IgD-negative memory B cell (primary cell): ENCODE data around the gene KRTAP12-4. TPM values are rescaled to one million over a fixed set of nuclear protein-coding genes. Genes with fewer than 3 reads are reported as not detected.
"Not testable (repeated sequence)": the region's sequence is repeated elsewhere in the genome, so short reads cannot be mapped to it uniquely, and the experiment has no call there.

Experiments
- H3K27ac Mint-ChIP-seq, 3 donors: one replicate each; pipeline ENCODE4 v1.8.0; 2020 to 2022; ENCODE audit warnings: mild to moderate bottlenecking in 3 of 3, mixed read lengths in 3 of 3, moderate library complexity in 1 of 3
- H3K27me3 Mint-ChIP-seq: one replicate; pipeline ENCODE4 v1.8.0; 2021; ENCODE audit warnings: mixed read lengths
- H3K36me3 Mint-ChIP-seq: one replicate; pipeline ENCODE4 v1.8.0; 2020; ENCODE audit warnings: mild to moderate bottlenecking, mixed read lengths
- H3K4me1 Mint-ChIP-seq, 3 donors: one replicate each; pipeline ENCODE4 v1.8.0; 2020 to 2022; ENCODE audit warnings: mixed read lengths in 3 of 3, mild to moderate bottlenecking in 1 of 3
- H3K4me3 Mint-ChIP-seq, 4 donors: one replicate each; pipeline ENCODE4 v1.8.0; 2020 to 2022; ENCODE audit warnings: mild to moderate bottlenecking in 4 of 4, mixed read lengths in 4 of 4, moderate library complexity in 3 of 4
- H3K9me3 Mint-ChIP-seq, 3 donors: one replicate each; pipeline ENCODE4 v1.8.0; 2020 to 2021; ENCODE audit warnings: mixed read lengths in 3 of 3, mild to moderate bottlenecking in 1 of 3
- polyA plus RNA-seq: library from polyadenylated mRNA; unstranded; fragments of 300-500 nt; fragmentation: Illumina TruSeq; gene quantifications from one replicate; pipeline ENCODE4 v1.2.3, GENCODE V29; 2021

Gene KRTAP12-4
- polyA plus RNA-seq, 1 donor from 2014 or later: not detected

DNA sequence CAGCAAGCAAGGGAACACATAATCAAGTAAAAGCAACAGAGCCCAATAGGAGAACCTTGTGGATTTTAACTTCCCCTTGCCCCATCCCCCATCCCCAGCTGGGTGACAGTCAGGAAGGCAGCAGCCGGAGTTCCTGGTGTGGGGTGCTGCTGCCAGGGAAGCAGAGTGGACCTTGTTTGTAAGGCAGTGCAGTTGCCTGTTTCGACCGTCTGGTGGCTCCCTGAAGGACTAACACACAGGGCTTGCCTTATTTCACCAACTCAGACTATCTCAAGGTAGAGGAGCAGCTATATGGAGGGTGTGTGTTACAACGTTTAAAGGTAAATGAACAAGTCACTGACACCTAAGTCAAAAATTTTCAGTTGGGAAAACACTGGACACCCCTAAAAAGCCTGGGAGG is 36.0 kb downstream of the KRTAP12-4 start:
- peak overlapping the region; percentile 19 to 85 (median 69) for H3K27ac Mint-ChIP-seq
- H3K9me3 Mint-ChIP-seq: peaks cover 15 to 29% (median 27%) of the 10 kb centered on the region in 3 donors
- peaks cover 11 to 17% (median 17%) of the 10 kb centered on the region in 3 donors for H3K4me1 Mint-ChIP-seq
- H3K36me3 Mint-ChIP-seq: peaks cover 3% of the 10 kb centered on the region
- peaks cover 2% of the 10 kb centered on the region for H3K27me3 Mint-ChIP-seq
- H3K4me3 Mint-ChIP-seq: peak overlapping the region in 2 of 4 donors; percentile 56 to 60

DNA sequence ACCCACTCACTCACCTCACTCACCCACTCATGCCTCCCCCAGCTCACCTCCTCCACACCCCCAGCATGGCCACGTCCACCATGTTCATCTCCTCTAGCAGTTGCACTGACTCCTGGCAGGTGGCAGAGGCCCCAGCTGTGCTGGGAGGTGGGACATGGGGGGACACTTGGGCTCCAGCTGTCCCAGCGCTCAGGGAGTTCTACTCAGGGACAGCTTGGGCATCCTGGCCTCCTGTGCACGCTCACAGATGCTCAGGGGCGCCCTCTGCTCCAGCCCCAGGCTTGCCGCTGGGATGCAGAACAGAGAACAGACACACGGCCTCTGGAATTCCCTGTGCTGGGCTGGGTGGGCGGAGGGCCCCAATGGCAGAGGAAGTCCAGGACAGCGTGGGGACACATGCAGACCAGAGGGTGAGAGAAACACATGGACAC is 37.4 kb downstream of the KRTAP12-4 start:
- H3K27ac Mint-ChIP-seq: peak overlapping the region in 1 of 3 donors; percentile 53
- no peaks in the 10 kb centered on the region for H3K36me3 Mint-ChIP-seq
- peak overlapping the region in 1 of 4 donors; percentile 28 for H3K4me3 Mint-ChIP-seq
- peaks cover 12 to 21% (median 16%) of the 10 kb centered on the region in 3 donors for H3K9me3 Mint-ChIP-seq
- peaks cover 11 to 17% (median 17%) of the 10 kb centered on the region in 3 donors for H3K4me1 Mint-ChIP-seq
- peaks cover 3% of the 10 kb centered on the region for H3K27me3 Mint-ChIP-seq

DNA sequence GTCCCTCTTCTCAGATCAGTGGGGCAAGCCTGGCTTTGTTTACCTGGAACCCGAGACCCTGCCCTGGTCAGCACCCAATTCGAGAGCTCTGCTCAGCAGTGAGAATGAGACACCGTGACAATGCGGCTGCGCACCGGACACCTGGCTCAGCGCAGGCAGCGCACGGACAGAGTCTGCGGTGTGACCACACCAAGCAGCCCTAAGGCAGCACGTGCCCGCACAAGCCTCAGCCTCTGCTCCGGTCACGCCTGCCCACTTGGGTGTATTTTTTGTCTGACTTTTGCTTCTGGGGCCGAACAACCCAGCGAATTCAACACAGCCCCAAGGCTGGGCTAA is 37.9 kb downstream of the KRTAP12-4 start:
- Mint-ChIP-seq H3K4me1 (peaks cover 11 to 17% (median 17%) of the 10 kb centered on the region in 3 donors), H3K36me3 (no peaks in the 10 kb centered on the region), H3K4me3 (no peak overlapping the region), H3K27ac (no peak overlapping the region), H3K9me3 (peaks cover 9 to 21% (median 12%) of the 10 kb centered on the region in 3 donors), H3K27me3 (peaks cover 3% of the 10 kb centered on the region)

DNA sequence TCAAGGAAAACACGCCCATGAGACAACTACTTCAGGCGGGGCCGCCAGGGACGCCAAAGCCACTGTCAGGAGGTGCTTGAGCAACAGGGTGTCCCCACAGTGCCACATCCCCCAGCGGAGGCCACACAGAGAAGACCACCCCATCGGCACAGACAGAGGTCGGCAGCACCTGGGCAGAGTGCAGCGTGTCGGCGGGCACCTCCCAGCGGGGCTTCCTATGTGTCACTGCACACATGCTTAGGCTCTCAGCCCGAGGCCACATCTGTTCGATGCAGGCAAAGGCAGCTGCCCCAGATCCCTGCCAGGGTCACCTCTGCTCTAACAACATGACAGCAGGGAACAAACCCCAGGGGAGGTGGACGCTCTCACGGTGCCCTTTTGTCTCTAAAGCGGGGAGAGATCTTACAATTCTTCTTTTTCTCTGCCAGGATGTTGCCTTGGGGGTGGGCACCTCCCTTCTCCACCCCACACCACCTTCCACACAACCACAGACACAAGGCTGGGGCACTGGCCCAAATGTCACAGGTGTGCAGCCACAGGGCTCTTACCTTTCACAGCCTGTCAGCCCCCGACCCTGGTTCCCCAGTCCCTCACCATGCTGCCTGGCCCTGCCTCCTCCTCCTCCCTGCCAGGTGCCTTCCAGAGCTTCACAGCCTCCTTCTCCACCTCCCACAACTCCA is 38.4 kb downstream of the KRTAP12-4 start:
- peaks cover 9 to 24% (median 18%) of the 10 kb centered on the region in 3 donors for H3K9me3 Mint-ChIP-seq
- H3K4me1 Mint-ChIP-seq: peaks cover 11 to 17% (median 17%) of the 10 kb centered on the region in 3 donors
- no peak overlapping the region for H3K4me3 Mint-ChIP-seq
- no peak overlapping the region for H3K27ac Mint-ChIP-seq
- no peaks in the 10 kb centered on the region for H3K36me3 Mint-ChIP-seq
- peaks cover 3% of the 10 kb centered on the region for H3K27me3 Mint-ChIP-seq

DNA sequence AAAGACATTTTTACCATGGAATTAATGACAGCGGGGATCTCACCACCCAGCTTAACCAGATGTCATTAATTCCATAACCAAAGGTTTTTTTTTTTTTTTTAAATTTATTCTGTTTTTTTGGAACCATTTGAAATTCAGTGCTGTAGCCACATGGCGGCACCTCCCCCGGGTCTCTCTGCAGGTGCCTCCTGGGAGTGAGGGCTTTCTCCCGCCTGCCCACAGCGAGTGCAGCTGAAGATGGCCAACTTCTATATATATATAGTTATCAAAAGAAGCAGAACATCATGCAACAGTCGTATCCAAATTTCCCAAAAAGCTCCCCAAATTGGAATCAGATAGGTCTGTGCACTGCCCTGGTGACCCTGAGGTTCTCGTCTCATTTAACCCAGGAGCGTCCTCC is 39.0 kb downstream of the KRTAP12-4 start:
- Mint-ChIP-seq H3K27ac (no peak overlapping the region), H3K4me1 (peaks cover 11 to 17% (median 15%) of the 10 kb centered on the region in 3 donors), H3K27me3 (peaks cover 3% of the 10 kb centered on the region), H3K9me3 (peaks cover 6 to 24% (median 16%) of the 10 kb centered on the region in 3 donors), H3K4me3 (no peak overlapping the region), H3K36me3 (no peaks in the 10 kb centered on the region)

DNA sequence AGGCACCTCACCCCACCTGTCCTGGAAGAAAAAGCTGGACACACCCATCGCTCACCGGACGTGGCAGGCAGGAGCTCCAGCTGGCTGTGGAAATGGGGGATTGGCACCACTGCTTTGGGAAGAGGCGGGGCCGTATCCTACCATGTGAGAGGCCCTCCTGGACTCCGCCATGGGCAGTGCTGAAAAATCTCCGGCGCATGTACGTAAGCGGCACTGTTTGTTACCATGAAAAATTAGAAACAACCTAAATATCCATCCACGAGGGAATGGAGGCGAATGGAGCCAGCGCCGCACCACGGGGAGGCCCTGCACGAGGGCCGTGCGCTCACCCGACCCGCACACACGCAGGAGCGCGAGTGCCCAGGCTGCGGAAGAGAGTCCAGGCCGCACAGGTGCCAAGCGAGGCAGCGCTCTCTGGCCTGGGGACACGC is 39.5 kb downstream of the KRTAP12-4 start:
- Mint-ChIP-seq H3K36me3 (no peaks in the 10 kb centered on the region), H3K4me1 (peaks cover 11 to 17% (median 15%) of the 10 kb centered on the region in 3 donors), H3K27me3 (peaks cover 3% of the 10 kb centered on the region), H3K9me3 (peaks cover 4 to 21% (median 13%) of the 10 kb centered on the region in 3 donors), H3K4me3 (no peak overlapping the region), H3K27ac (peak overlapping the region in 1 of 3 donors; percentile 59)

DNA sequence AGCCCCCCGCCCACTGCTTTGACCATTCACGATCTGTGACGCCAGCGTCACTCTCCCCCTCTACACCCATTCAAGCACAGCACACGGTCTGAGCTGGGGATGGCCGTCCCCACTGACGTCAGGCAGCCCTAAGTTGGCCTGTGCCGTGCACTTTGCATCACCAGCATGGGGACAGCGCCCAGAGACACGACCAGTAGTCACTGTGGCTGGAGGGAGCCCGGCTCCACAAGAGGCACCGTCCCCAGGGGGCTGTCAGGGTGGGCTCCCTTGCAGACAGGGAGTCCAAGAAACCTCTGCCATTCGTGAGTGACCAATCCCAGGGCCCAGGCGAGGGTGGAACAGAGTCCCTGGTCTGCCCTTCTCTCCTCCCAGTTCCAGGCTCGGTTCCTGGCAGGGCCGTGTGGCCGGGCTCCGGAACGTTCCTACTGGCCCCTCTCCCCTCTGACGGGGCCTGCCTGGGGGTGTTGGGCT is 40.3 kb downstream of the KRTAP12-4 start:
- H3K4me1 Mint-ChIP-seq: peaks cover 9 to 12% (median 11%) of the 10 kb centered on the region in 3 donors
- peak overlapping the region in 1 of 3 donors; percentile 59 for H3K27ac Mint-ChIP-seq
- peaks cover 3 to 20% (median 15%) of the 10 kb centered on the region in 3 donors for H3K9me3 Mint-ChIP-seq
- H3K4me3 Mint-ChIP-seq: no peak overlapping the region
- no peaks in the 10 kb centered on the region for H3K36me3 Mint-ChIP-seq
- H3K27me3 Mint-ChIP-seq: peaks cover 3% of the 10 kb centered on the region

DNA sequence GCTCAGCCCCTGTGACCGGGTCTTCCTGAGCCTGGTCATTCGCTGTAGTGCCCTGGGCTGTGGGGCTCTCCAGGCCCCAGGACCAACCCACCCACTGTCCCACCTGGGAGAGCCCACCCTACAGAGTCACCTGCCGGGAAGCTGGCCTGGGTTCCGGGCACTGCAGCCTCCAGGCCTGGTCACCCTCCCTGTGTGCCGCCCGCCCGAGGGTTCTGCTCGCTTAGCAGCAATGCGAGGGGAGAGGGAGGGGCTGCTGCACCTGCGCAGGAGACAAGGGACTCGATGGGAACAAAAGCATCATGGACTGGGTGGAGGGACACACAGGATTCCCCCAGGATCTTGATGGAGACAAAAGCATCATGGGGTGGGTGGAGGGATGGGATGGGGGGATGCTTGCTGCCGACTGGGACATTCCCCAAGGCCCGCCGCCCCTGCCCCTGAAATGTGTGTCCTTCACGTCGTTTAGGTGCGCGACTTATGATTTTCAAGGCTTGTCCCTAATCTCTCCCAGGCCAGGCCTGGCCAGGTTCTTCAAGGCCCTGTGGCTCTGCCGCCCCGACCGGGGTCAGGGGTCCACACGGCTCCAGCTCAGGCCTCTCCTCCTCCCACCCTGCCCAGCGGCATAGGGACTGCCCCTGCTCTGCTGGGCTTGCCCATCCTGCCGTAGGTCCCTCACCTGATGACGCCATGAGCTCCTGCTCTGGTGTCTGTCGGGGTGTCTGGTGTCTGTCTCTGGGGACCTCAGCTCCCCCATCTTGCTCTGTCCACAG is 40.9 kb downstream of the KRTAP12-4 start:
- Mint-ChIP-seq H3K36me3 (no peaks in the 10 kb centered on the region), H3K27ac (no peak overlapping the region), H3K4me3 (peak overlapping the region in 1 of 4 donors; percentile 8), H3K27me3 (peaks cover 3% of the 10 kb centered on the region), H3K4me1 (peaks cover 3 to 6% (median 5%) of the 10 kb centered on the region in 3 donors), H3K9me3 (peaks cover 4 to 20% (median 17%) of the 10 kb centered on the region in 3 donors)

DNA sequence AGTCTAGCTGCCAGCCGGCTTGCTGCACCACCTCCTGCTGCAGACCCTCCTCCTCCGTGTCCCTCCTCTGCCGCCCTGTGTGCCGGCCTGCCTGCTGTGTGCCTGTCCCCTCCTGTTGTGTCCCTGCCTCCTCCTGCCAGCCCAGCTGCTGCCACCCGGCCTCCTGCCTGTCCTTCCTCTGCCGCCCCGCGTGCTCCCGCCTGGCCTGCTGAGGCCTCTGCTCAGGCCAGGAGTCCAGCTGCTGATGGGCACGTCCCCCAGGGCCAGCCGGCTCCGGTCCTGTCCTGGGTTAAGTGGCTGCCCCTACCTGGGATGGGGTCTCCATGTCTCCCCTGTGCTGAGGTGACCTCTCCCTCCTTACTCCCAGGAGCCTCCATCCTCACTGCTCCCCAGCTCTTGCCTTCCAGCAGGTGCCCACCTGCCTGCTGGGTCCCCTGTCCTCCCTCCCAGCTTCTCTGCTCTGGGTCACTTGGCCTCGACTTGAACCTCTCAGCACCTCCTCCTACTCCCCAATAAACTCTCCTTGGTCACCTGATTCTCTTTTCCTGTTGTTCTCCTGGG is 41.7 kb downstream of the KRTAP12-4 start:
- H3K27me3 Mint-ChIP-seq: peaks cover 3% of the 10 kb centered on the region
- H3K27ac Mint-ChIP-seq: no peak overlapping the region

DNA sequence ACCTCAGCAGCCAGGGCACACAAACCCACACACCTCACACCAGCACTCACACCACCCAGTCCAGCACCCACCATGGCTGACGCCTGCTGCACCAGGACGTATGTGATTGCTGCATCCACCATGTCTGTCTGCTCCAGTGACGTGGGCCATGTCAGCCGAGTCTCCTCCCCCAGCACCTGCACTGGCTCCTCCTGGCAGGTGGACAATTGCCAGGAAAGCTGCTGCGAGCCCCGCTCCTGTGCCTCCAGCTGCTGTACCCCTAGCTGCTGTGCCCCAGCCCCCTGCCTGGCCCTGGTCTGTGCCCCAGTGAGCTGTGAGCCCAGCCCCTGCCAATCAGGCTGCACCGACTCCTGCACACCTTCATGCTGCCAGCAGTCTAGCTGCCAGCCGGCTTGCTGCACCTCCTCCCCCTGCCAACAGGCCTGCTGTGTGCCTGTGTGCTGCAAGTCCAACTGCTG is 42.4 kb downstream of the KRTAP12-4 start, which contains the start of gene KRTAP10-8:
Gene KRTAP10-8 (plus strand): TSS at position 51 of the 458 bp plus-strand sequence. CDS start 22 bp downstream, at position 73.
- no peaks in the 10 kb centered on the region for H3K4me1 Mint-ChIP-seq
- peaks cover 6 to 27% (median 17%) of the 10 kb centered on the region in 3 donors for H3K9me3 Mint-ChIP-seq
- H3K4me3 Mint-ChIP-seq: no peak within 1 kb of the TSS
- no peaks in the 10 kb centered on the region for H3K36me3 Mint-ChIP-seq
- no peak within 1 kb of the TSS for H3K27ac Mint-ChIP-seq
- H3K27me3 Mint-ChIP-seq: peaks cover 4% of the 10 kb centered on the region

More for the DNA sequence above, 41.7 kb downstream of the KRTAP12-4 start:
- no peaks in the 10 kb centered on the region for H3K36me3 Mint-ChIP-seq
- peaks cover 5 to 26% (median 17%) of the 10 kb centered on the region in 3 donors for H3K9me3 Mint-ChIP-seq
- peak overlapping the region in 1 of 4 donors; percentile 64 for H3K4me3 Mint-ChIP-seq
- H3K4me1 Mint-ChIP-seq: no peaks in the 10 kb centered on the region

DNA sequence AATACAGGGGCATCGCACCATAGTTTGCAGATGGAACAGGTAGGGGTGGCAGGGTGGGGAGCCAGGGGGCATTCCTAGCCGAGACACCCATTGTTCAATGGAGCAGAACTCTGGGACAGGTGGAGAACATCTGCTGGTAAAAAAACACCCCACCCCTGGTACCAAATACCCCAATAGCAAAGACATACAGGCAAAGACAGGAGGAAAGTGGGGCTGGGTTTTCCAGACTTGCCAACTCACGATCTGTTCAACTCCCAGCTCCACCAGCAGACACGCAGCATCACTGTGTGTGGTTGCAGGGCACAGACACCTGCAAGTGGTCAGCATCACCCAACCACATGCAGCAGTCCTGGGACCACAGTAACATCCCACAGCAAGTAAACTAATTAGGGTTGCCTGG is 42.9 kb downstream of the KRTAP12-4 start:
- Mint-ChIP-seq H3K9me3 (peaks cover 8 to 27% (median 18%) of the 10 kb centered on the region in 3 donors), H3K36me3 (no peaks in the 10 kb centered on the region), H3K27ac (no peak overlapping the region), H3K4me3 (no peak overlapping the region), H3K27me3 (peaks cover 7% of the 10 kb centered on the region), H3K4me1 (no peaks in the 10 kb centered on the region)

DNA sequence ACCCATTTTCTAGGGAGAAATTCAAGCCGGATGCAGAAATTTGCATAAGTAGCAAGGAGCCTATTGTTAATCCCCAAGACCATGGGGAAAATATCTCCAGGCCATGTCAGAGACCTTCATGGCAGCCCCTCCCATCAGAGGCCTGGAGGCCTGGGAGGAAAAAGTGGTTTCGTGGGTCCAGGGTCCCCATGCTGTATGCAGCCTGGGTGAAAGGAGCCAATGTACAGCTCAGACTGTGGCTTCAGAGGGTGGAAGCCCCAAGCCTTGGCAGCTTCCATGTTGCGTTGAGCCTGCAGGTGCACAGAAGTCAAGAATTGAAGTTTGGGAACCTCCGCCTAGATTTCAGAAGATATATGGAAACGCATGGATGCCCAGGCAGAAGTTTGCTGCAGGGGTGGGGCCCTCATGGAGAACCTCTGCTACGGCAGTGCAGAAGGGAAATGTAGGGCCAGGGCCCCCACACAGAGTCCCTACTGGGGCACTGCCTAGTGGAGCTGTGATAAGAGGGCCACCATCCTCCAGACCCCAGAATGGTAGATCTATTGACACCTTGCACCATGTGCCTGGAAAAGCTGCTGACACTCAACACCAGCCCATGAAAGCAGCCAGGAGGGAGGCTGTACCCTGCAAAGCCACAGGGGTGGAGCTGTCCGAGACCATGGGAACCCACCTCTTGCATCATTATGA is 44.2 kb downstream of the KRTAP12-4 start:
- not testable (repeated sequence) for H3K36me3 Mint-ChIP-seq, H3K27me3 Mint-ChIP-seq, H3K27ac Mint-ChIP-seq, H3K4me3 Mint-ChIP-seq, H3K4me1 Mint-ChIP-seq
- H3K9me3 Mint-ChIP-seq: peaks cover 10 to 27% (median 21%) of the 10 kb centered on the region in 3 donors

DNA sequence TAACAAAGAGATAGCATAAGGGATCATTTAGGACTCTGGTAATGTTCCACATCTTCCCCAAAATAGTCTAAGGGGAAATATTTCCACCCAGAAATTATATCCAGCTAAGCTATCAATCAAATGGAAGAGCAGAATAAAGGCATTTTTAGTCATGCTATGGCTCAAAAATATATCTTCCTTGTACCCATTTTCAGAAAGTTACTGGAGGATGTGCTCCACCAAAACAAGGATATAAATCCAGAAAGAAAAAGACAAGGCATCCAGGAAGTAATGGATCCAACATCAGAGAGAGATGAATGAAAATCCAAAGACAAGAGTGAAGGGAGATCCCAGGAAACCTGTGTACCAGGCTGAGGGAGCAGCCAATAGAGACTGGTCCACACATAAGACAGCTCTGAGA is 45.3 kb downstream of the KRTAP12-4 start:
- Mint-ChIP-seq H3K9me3 (peaks cover 12 to 32% (median 21%) of the 10 kb centered on the region in 3 donors), H3K4me1 (no peaks in the 10 kb centered on the region), H3K27ac (peak overlapping the region in 1 of 3 donors; percentile 12), H3K4me3 (peak overlapping the region in 1 of 4 donors; percentile 38), H3K36me3 (no peaks in the 10 kb centered on the region), H3K27me3 (peaks cover 12% of the 10 kb centered on the region)

DNA sequence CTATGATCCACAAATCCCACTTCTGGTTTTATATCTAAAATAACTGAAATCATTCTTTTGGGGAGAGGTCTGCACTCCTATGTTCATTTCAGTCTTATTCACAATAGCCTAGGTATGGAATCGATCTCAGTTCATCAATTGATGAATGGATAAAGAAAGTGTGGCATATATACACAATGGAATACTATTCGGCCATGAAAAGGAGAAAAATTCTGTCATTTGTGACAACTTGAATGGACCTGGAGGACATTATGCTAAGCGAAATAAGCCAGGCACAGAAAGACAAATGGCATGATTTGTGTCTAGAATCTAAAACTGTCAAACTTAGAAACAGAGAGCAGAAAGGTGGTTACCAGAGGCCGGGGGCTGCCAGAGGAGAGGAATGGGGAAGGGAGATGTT is 48.0 kb downstream of the KRTAP12-4 start:
- Mint-ChIP-seq H3K27me3 (peaks cover 21% of the 10 kb centered on the region), H3K9me3 (peaks cover 15 to 31% (median 19%) of the 10 kb centered on the region in 3 donors), H3K27ac (no peak overlapping the region), H3K36me3 (no peaks in the 10 kb centered on the region), H3K4me3 (no peak overlapping the region), H3K4me1 (peaks cover 0 to 1% (median 0%) of the 10 kb centered on the region in 3 donors)
